Gastroesophageal sphincter (tissue), 4 donors: ENCODE data around the gene NREP. TPM values are rescaled to one million over a fixed set of nuclear protein-coding genes. Genes with fewer than 3 reads are reported as not detected.

Experiments used
- ATAC-seq: fragments of 150-250 bp; one replicate; pipeline ENCODE4 v1.9.1; 2016; ENCODE audit warnings: mild to moderate bottlenecking, moderate library complexity
- H3K27ac ChIP-seq, 4 donors: fragments of 200-600 bp; sonication (generic) in 3 of 4; 1 replicate in 3 of 4; 2 replicates in 1 of 4; pipeline ENCODE4 v1.5.1; 2016 to 2019
- H3K27me3 ChIP-seq: fragments of 200-600 bp; sonication (generic); one replicate; pipeline ENCODE4 v1.5.1; 2019
- H3K36me3 ChIP-seq, 2 donors: fragments of 200-600 bp; sonication (generic); one replicate each; pipeline ENCODE4 v1.5.1; 2019; ENCODE audit warnings: control low read depth in 1 of 2
- H3K4me1 ChIP-seq, 3 donors: fragments of 200-600 bp; sonication (generic); 1 replicate in 2 of 3; 2 replicates in 1 of 3; pipeline ENCODE4 v1.5.1; 2016 to 2019; ENCODE audit warnings: control low read depth in 2 of 3
- H3K4me3 ChIP-seq, 2 donors: fragments of 200-600 bp; sonication (generic); one replicate each; pipeline ENCODE4 v1.5.1; 2019; ENCODE audit warnings: mild to moderate bottlenecking in 1 of 2, moderate library complexity in 1 of 2
- H3K9me3 ChIP-seq, 3 donors: fragments of 200-600 bp; sonication (generic); one replicate each; pipeline ENCODE4 v1.5.1; 2017 to 2019; ENCODE audit warnings: control low read depth in 2 of 3
- CTCF ChIP-seq, 4 experiments: fragments of 200-600 bp in 2 of 4; fragments of 450-650 bp in 2 of 4; sonication (generic) in 1 of 4; IDR thresholded peaks; one replicate each; pipeline ENCODE4 v1.5.1; 2017 to 2019; ENCODE audit warnings: antibody characterized with exemption in 4 of 4, mild to moderate bottlenecking in 2 of 4, moderate library complexity in 2 of 4
- EP300 ChIP-seq: sonication (generic); formaldehyde crosslinking; IDR thresholded peaks from one replicate; pipeline ENCODE4 v1.6.1; 2017; ENCODE audit warnings: antibody characterized with exemption, mild to moderate bottlenecking
- POLR2A ChIP-seq, 2 donors: fragments of 450-650 bp; IDR thresholded peaks; one replicate each; pipeline ENCODE4 v1.6.1; 2017; ENCODE audit warnings: antibody characterized with exemption in 2 of 2, mild to moderate bottlenecking in 2 of 2, moderate library complexity in 1 of 2
- POLR2AphosphoS5 ChIP-seq: sonication (generic); formaldehyde crosslinking; IDR thresholded peaks from one replicate; pipeline ENCODE4 v1.6.1; 2017; ENCODE audit warnings: antibody characterized with exemption
- WGBS, 2 donors: methylation state at CpG; one replicate each; pipeline ENCODE4 v1.1.5; 2018; ENCODE audit warnings: low coverage in 1 of 2; 5-methylcytosine and 5-hydroxymethylcytosine counted together
- total RNA-seq, 4 donors: library from RNA; depleted of rRNA; stranded (reverse); fragments of >200 nt; gene quantifications; one replicate each; pipeline ENCODE4 v1.1.0, GENCODE V29; 2016

NREP gene
- total RNA-seq, 4 donors from 2014 or later = 8.3 to 24.7 (median 19.0) TPM

GRCh38 chr5:111685969-111686368 lies 71.0 kb downstream of the NREP start:
- H3K36me3 ChIP-seq = no peaks in the 10 kb centered on the region
- no peaks in the 10 kb centered on the region for H3K27me3 ChIP-seq
- WGBS, 2 donors = 95 to 100% methylated on average over 3 of the region's 3 CpGs
- H3K27ac ChIP-seq = no peak overlapping the region
- no peak overlapping the region for H3K4me3 ChIP-seq
- ATAC-seq = no peak
- TF ChIP-seq EP300 (no peak), POLR2AphosphoS5 (no peak), CTCF (IDR thresholded peaks at IDR 0.05) (no peak), POLR2A (IDR thresholded peaks at IDR 0.05) (no peak)
- peaks cover under 1 to 11% (median 9%) of the 10 kb centered on the region in 3 donors for H3K4me1 ChIP-seq
- H3K9me3 ChIP-seq = no peaks in the 10 kb centered on the region

- Histone ChIP-seq H3K27ac (no peak overlapping the region), H3K4me1 (peaks cover 4 to 17% (median 17%) of the 10 kb centered on the region in 3 donors), H3K9me3 (no peaks in the 10 kb centered on the region), H3K36me3 (no peaks in the 10 kb centered on the region), H3K4me3 (no peak overlapping the region), H3K27me3 (no peaks in the 10 kb centered on the region)
- ATAC-seq = no peak
- WGBS, 2 donors = 74 to 78% methylated on average over 5 to 6 of the region's 6 CpGs
- TF ChIP-seq POLR2AphosphoS5 (no peak), POLR2A (IDR thresholded peaks at IDR 0.05) (no peak), EP300 (no peak), CTCF (IDR thresholded peaks at IDR 0.05) (no peak)
These were observed 74.4 kb downstream of the NREP start for GRCh38 chr5:111682641-111683040.

GRCh38 chr5:111682121-111682520 lies 74.9 kb downstream of the NREP start:
- WGBS, 2 donors = 54 to 62% methylated on average over 3 to 6 of the region's 6 CpGs
- no peak for ATAC-seq
- Histone ChIP-seq H3K9me3 (no peaks in the 10 kb centered on the region), H3K4me3 (no peak overlapping the region), H3K36me3 (no peaks in the 10 kb centered on the region), H3K27ac (no peak overlapping the region), H3K27me3 (no peaks in the 10 kb centered on the region), H3K4me1 (peaks cover 4 to 17% (median 17%) of the 10 kb centered on the region in 3 donors)
- TF ChIP-seq CTCF (IDR thresholded peaks at IDR 0.05) (no peak), POLR2A (IDR thresholded peaks at IDR 0.05) (no peak), POLR2AphosphoS5 (no peak), EP300 (no peak)

- Histone ChIP-seq H3K27ac (peak overlapping the region in 3 of 4 donors; percentile 51 to 68 (median 64)), H3K27me3 (no peaks in the 10 kb centered on the region), H3K4me1 (peaks cover 4 to 17% (median 17%) of the 10 kb centered on the region in 3 donors), H3K9me3 (no peaks in the 10 kb centered on the region), H3K36me3 (no peaks in the 10 kb centered on the region), H3K4me3 (no peak overlapping the region)
- WGBS, 2 donors = 52 to 53% methylated on average over 2 to 8 of the region's 8 CpGs
- ATAC-seq = no peak
- TF ChIP-seq POLR2AphosphoS5 (no peak), POLR2A (IDR thresholded peaks at IDR 0.05) (no peak), CTCF (IDR thresholded peaks at IDR 0.05) (no peak), EP300 (no peak)
These were observed 75.4 kb downstream of the NREP start for GRCh38 chr5:111681414-111682120.
